ENCODE measurements around the gene ZNF132. TPM values are rescaled to one million over a fixed set of nuclear protein-coding genes. Genes with fewer than 3 reads are reported as not detected.

Gene ZNF132
- total RNA-seq, 1 experiment from 2014 or later: 2.6 TPM

DNA sequence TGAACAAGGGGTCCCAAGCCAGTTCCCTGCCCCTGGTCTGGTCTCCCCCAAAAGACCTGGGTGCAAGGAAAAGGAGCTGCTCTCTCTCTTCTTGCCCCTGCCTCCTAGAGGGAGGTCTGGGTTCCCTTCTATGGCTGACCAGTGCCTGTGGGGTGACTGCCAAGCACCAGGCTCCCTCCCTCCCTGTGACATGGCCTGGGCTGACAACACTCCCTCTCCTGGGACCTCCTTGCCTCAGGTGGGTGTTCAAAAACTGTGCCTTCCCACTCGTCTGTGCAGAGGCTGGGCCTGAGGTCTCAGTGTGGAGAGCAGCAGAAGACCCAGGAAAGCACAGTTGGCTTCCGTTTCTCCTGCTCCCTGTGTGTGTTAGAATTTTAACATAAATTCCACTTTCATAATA lies 40.9 kb upstream of the ZNF132 start:
- Mint-ChIP-seq H3K4me1 (peaks cover 5% of the 10 kb centered on the region), H3K27me3 (ENCODE audit: low read depth) (no peaks in the 10 kb centered on the region; the same call in none of the 2 replicates), H3K36me3 (no peaks in the 10 kb centered on the region), H3K4me3 (no peak overlapping the region), H3K9me3 (no peaks in the 10 kb centered on the region), H3K27ac (no peak overlapping the region)
- ChIA-PET CTCF (interaction anchor here (0.8 kb wide), 1 partner anchor 38 kb away, joined by 3 read pairs; the partner anchor contains the start of gene ZBTB45), POLR2A (no interaction called here)
- ATAC-seq (no peak), DNase-seq (ENCODE audit: low spot score) (no peak)
- TF ChIP-seq ATF1 (CRISPR knock-in tag; IDR thresholded peaks at IDR 0.05): no peak
- no peak for TF ChIP-seq ZNF219 (CRISPR knock-in tag; IDR thresholded peaks at IDR 0.05; ENCODE audit: borderline replicate concordance)
- TF ChIP-seq NR3C1 (CRISPR knock-in tag; conservative IDR thresholded peaks at IDR 0.05; ENCODE audit: low read depth): no peak
- no peak for TF ChIP-seq ESRRA (CRISPR knock-in tag; IDR thresholded peaks at IDR 0.05; ENCODE audit: borderline replicate concordance)
- no peak for TF ChIP-seq MXD4 (CRISPR knock-in tag; IDR thresholded peaks at IDR 0.05; ENCODE audit: borderline replicate concordance)
- TF ChIP-seq ZNF263 (CRISPR knock-in tag; IDR thresholded peaks at IDR 0.05; ENCODE audit: low read depth): no peak
- TF ChIP-seq, protein P1, sequence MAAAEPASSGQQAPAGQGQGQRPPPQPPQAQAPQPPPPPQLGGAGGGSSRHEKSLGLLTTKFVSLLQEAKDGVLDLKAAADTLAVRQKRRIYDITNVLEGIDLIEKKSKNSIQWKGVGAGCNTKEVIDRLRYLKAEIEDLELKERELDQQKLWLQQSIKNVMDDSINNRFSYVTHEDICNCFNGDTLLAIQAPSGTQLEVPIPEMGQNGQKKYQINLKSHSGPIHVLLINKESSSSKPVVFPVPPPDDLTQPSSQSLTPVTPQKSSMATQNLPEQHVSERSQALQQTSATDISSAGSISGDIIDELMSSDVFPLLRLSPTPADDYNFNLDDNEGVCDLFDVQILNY (CRISPR knock-in tag; IDR thresholded peaks at IDR 0.05): no peak
- TF ChIP-seq SMAD4 (CRISPR knock-in tag; IDR thresholded peaks at IDR 0.05): no peak
- TF ChIP-seq SMAD3 (CRISPR knock-in tag; IDR thresholded peaks at IDR 0.05; ENCODE audit: borderline replicate concordance): no peak
- TF ChIP-seq, protein P2, sequence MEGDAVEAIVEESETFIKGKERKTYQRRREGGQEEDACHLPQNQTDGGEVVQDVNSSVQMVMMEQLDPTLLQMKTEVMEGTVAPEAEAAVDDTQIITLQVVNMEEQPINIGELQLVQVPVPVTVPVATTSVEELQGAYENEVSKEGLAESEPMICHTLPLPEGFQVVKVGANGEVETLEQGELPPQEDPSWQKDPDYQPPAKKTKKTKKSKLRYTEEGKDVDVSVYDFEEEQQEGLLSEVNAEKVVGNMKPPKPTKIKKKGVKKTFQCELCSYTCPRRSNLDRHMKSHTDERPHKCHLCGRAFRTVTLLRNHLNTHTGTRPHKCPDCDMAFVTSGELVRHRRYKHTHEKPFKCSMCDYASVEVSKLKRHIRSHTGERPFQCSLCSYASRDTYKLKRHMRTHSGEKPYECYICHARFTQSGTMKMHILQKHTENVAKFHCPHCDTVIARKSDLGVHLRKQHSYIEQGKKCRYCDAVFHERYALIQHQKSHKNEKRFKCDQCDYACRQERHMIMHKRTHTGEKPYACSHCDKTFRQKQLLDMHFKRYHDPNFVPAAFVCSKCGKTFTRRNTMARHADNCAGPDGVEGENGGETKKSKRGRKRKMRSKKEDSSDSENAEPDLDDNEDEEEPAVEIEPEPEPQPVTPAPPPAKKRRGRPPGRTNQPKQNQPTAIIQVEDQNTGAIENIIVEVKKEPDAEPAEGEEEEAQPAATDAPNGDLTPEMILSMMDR (IDR thresholded peaks at IDR 0.05): no peak
- no peak for TF ChIP-seq ZNF423 (CRISPR knock-in tag; IDR thresholded peaks at IDR 0.05)
- no peak for TF ChIP-seq TEAD1 (CRISPR knock-in tag; IDR thresholded peaks at IDR 0.05)
- no peak for TF ChIP-seq TEAD4 (CRISPR knock-in tag; IDR thresholded peaks at IDR 0.05)
- no peak for TF ChIP-seq SOX15 (CRISPR knock-in tag; IDR thresholded peaks at IDR 0.05)
- TF ChIP-seq, protein P3, sequence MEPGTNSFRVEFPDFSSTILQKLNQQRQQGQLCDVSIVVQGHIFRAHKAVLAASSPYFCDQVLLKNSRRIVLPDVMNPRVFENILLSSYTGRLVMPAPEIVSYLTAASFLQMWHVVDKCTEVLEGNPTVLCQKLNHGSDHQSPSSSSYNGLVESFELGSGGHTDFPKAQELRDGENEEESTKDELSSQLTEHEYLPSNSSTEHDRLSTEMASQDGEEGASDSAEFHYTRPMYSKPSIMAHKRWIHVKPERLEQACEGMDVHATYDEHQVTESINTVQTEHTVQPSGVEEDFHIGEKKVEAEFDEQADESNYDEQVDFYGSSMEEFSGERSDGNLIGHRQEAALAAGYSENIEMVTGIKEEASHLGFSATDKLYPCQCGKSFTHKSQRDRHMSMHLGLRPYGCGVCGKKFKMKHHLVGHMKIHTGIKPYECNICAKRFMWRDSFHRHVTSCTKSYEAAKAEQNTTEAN (CRISPR knock-in tag; IDR thresholded peaks at IDR 0.05): no peak
- TF ChIP-seq, protein P4, sequence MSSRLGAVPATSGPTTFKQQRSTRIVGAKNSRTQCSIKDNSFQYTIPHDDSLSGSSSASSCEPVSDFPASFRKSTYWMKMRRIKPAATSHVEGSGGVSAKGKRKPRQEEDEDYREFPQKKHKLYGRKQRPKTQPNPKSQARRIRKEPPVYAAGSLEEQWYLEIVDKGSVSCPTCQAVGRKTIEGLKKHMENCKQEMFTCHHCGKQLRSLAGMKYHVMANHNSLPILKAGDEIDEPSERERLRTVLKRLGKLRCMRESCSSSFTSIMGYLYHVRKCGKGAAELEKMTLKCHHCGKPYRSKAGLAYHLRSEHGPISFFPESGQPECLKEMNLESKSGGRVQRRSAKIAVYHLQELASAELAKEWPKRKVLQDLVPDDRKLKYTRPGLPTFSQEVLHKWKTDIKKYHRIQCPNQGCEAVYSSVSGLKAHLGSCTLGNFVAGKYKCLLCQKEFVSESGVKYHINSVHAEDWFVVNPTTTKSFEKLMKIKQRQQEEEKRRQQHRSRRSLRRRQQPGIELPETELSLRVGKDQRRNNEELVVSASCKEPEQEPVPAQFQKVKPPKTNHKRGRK (CRISPR knock-in tag; IDR thresholded peaks at IDR 0.05; ENCODE audit: borderline replicate concordance): no peak
- no peak for TF ChIP-seq FOXP1 (CRISPR knock-in tag; IDR thresholded peaks at IDR 0.05; ENCODE audit: borderline replicate concordance)
- no peak for TF ChIP-seq TCF7 (CRISPR knock-in tag; IDR thresholded peaks at IDR 0.05; ENCODE audit: low read depth)

DNA sequence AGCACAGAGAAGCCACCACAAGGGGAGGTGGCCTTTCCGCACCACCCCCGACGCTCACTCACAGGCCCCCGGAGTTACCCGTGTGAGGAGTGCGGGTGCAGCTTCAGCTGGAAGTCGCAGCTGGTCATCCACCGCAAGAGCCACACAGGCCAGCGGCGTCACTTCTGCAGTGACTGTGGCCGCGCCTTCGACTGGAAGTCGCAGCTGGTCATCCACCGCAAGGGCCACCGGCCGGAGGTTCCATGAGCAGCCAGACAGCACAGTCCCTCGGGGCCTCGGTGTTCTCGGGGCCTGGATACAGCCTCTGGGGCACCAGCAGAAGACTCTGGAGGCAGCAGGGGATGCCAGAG lies 40.5 kb upstream of the ZNF132 start:
- H3K9me3 Mint-ChIP-seq: no peaks in the 10 kb centered on the region
- POLR2A ChIA-PET: no interaction called here
- no peaks in the 10 kb centered on the region; the same call in none of the 2 replicates for H3K27me3 Mint-ChIP-seq (ENCODE audit: low read depth)
- TF ChIP-seq, protein P2 (IDR thresholded peaks at IDR 0.05): no peak
- TF ChIP-seq GRHL2 (CRISPR knock-in tag; IDR thresholded peaks at IDR 0.05; ENCODE audit: insufficient replicate concordance, severe bottlenecking): no peak
- TF ChIP-seq, protein P5, sequence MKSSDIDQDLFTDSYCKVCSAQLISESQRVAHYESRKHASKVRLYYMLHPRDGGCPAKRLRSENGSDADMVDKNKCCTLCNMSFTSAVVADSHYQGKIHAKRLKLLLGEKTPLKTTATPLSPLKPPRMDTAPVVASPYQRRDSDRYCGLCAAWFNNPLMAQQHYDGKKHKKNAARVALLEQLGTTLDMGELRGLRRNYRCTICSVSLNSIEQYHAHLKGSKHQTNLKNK (CRISPR knock-in tag; IDR thresholded peaks at IDR 0.05): no peak
- TF ChIP-seq EMX1 (CRISPR knock-in tag; IDR thresholded peaks at IDR 0.05): no peak
- no peak for TF ChIP-seq ELF4 (CRISPR knock-in tag; IDR thresholded peaks at IDR 0.05; ENCODE audit: low read depth)
- no peak for TF ChIP-seq ZNF219 (CRISPR knock-in tag; IDR thresholded peaks at IDR 0.05; ENCODE audit: borderline replicate concordance)
- TF ChIP-seq, protein P6, sequence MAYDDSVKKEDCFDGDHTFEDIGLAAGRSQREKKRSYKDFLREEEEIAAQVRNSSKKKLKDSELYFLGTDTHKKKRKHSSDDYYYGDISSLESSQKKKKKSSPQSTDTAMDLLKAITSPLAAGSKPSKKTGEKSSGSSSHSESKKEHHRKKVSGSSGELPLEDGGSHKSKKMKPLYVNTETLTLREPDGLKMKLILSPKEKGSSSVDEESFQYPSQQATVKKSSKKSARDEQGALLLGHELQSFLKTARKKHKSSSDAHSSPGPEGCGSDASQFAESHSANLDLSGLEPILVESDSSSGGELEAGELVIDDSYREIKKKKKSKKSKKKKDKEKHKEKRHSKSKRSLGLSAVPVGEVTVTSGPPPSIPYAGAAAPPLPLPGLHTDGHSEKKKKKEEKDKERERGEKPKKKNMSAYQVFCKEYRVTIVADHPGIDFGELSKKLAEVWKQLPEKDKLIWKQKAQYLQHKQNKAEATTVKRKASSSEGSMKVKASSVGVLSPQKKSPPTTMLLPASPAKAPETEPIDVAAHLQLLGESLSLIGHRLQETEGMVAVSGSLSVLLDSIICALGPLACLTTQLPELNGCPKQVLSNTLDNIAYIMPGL (CRISPR knock-in tag; IDR thresholded peaks at IDR 0.05): no peak
- TF ChIP-seq, protein P1 (CRISPR knock-in tag; IDR thresholded peaks at IDR 0.05): no peak
- TF ChIP-seq OVOL2 (CRISPR knock-in tag; IDR thresholded peaks at IDR 0.05; ENCODE audit: borderline replicate concordance): no peak
- H3K4me1 Mint-ChIP-seq: peaks cover 5% of the 10 kb centered on the region
- no peaks in the 10 kb centered on the region for H3K36me3 Mint-ChIP-seq
- H3K27ac Mint-ChIP-seq: no peak overlapping the region
- ATAC-seq (no peak), DNase-seq (ENCODE audit: low spot score) (no peak)
- H3K4me3 Mint-ChIP-seq: no peak overlapping the region
- CTCF ChIA-PET: interaction anchor here (0.8 kb wide), 1 partner anchor 39 kb away, joined by 3 read pairs; the partner anchor contains the start of gene ZBTB45
